AG09309 (cell line): ENCODE data around the gene B4GALNT4.

Experiments used
- DNase-seq: peaks from one replicate; pipeline ENCODE4 v3.0.0-alpha.2; 2010; ENCODE audit warnings: low read depth
- H3K4me3 ChIP-seq: 2 replicates; pipeline ENCODE4 v1.5.1; 2011; ENCODE audit warnings: mild to moderate bottlenecking, low read depth, low read length, moderate library complexity; ENCODE audit not compliant: control insufficient read depth
- CTCF ChIP-seq: IDR thresholded peaks from 2 replicates; pipeline ENCODE4 v1.5.1; 2011; ENCODE audit warnings: mild to moderate bottlenecking, low read depth, low read length, inconsistent platforms; ENCODE audit not compliant: insufficient read depth, control insufficient read depth; ENCODE audit errors: missing control alignments

B4GALNT4 gene

GRCh38 chr11:380095-380480 is 10.8 kb downstream of the B4GALNT4 start:
- TF ChIP-seq CTCF = no peak
- H3K4me3 ChIP-seq = no peak overlapping the region
- DNase-seq = no peak

GRCh38 chr11:380491-380890 is 11.2 kb downstream of the B4GALNT4 start:
- no peak for DNase-seq
- no peak overlapping the region for H3K4me3 ChIP-seq
- TF ChIP-seq CTCF = no peak

DNA sequence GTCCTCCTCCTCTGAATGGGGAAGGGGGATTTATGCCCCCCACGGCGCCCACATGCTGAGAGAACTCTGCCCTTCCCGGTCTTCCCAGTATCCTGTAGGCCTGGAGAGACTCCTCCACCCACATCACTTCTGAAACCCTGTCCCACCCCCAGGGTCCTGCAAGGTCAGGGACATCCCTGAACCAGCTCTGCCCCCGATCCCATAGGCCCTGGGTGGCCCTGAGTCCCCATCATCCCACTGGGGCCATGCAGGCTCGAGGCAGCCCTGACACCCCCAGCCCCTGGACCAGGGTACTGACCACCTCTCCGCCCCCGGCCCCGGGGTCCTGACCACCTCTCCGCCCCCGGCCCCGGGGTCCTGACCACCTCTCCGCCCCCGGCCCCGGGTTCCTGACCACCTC is 11.7 kb downstream of the B4GALNT4 start:
- no peak for TF ChIP-seq CTCF
- DNase-seq = no peak
- H3K4me3 ChIP-seq = no peak overlapping the region

GRCh38 chr11:381501-382072 is 12.3 kb downstream of the B4GALNT4 start:
- TF ChIP-seq CTCF = no peak
- DNase-seq = no peak
- H3K4me3 ChIP-seq = no peak overlapping the region

GRCh38 chr11:382081-382629 is 12.9 kb downstream of the B4GALNT4 start:
- no peak for TF ChIP-seq CTCF

DNA sequence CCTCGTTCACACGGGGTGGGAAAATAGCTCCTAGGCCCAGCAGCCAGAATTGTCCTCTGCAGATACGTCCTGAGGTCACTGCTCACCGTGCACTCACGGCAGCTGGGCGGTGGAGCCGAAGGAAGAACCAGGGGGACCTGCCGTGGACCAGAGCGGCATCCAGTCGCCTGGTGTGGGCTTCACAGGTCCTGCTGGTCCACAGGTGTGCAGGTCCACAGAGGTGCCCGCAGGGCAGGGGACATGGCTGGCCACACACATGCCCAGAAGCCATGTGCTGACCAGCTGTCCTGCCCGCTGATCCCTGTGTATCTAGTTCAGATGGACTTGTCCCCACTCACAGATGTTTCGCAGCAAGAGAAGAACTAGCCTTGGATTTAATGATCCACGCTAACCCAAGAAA is 14.1 kb downstream of the B4GALNT4 start:
- H3K4me3 ChIP-seq = no peak overlapping the region
- no peak for DNase-seq
- TF ChIP-seq CTCF = no peak

More at GRCh38 chr11:382081-382629, 12.9 kb downstream of the B4GALNT4 start:
- no peak overlapping the region for H3K4me3 ChIP-seq
- no peak for DNase-seq
